Breast epithelium (tissue), 3 donors: Measurements from ENCODE around the gene ZNF548.
"Not testable (repeated sequence)": the region's sequence is repeated elsewhere in the genome, so short reads cannot be mapped to it uniquely, and the experiment has no call there.

Experiments used
- POLR2A ChIP-seq: fragments of 450-650 bp; IDR thresholded peaks from one replicate; pipeline ENCODE4 v1.6.1; 2016; ENCODE audit warnings: antibody characterized with exemption, mild to moderate bottlenecking, moderate library complexity
- POLR2AphosphoS5 ChIP-seq, 3 donors: sonication (generic); formaldehyde crosslinking; IDR thresholded peaks; one replicate each; pipeline ENCODE4 v1.6.1; 2017; ENCODE audit warnings: antibody characterized with exemption in 3 of 3
- TF ChIP-seq, protein P1 (sequence below), 3 donors: fragments of 450-650 bp; IDR thresholded peaks; one replicate each; pipeline ENCODE4 v1.5.1; 2016 to 2017; ENCODE audit warnings: antibody characterized with exemption in 3 of 3, mild to moderate bottlenecking in 3 of 3, moderate library complexity in 3 of 3

DNA sequence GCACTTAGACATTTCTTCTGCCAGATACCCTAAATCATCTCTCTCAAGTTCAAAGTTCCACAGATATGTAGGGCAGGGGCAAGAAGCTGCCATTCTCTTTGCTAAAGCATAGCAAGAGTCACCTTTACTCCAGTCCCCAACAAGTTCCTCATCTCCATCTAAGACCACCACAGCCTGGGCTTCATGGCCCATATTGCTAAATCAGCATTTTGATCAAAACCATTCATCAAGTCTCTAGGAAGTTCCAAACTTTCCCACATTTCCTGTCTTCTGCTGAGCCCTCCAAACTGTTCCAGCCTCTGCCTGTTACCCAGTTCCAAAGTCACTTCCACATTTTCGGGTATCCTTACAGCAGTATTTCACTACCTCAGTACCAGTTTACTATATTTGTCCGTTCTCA is 15.0 kb upstream of the ZNF548 start:
- TF ChIP-seq, protein P1, sequence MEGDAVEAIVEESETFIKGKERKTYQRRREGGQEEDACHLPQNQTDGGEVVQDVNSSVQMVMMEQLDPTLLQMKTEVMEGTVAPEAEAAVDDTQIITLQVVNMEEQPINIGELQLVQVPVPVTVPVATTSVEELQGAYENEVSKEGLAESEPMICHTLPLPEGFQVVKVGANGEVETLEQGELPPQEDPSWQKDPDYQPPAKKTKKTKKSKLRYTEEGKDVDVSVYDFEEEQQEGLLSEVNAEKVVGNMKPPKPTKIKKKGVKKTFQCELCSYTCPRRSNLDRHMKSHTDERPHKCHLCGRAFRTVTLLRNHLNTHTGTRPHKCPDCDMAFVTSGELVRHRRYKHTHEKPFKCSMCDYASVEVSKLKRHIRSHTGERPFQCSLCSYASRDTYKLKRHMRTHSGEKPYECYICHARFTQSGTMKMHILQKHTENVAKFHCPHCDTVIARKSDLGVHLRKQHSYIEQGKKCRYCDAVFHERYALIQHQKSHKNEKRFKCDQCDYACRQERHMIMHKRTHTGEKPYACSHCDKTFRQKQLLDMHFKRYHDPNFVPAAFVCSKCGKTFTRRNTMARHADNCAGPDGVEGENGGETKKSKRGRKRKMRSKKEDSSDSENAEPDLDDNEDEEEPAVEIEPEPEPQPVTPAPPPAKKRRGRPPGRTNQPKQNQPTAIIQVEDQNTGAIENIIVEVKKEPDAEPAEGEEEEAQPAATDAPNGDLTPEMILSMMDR (IDR thresholded peaks at IDR 0.05) = not testable (repeated sequence)
- not testable (repeated sequence) for TF ChIP-seq POLR2AphosphoS5 (IDR thresholded peaks at IDR 0.05); POLR2A
